Measurements from ENCODE around the gene DENND4A.

DNA sequence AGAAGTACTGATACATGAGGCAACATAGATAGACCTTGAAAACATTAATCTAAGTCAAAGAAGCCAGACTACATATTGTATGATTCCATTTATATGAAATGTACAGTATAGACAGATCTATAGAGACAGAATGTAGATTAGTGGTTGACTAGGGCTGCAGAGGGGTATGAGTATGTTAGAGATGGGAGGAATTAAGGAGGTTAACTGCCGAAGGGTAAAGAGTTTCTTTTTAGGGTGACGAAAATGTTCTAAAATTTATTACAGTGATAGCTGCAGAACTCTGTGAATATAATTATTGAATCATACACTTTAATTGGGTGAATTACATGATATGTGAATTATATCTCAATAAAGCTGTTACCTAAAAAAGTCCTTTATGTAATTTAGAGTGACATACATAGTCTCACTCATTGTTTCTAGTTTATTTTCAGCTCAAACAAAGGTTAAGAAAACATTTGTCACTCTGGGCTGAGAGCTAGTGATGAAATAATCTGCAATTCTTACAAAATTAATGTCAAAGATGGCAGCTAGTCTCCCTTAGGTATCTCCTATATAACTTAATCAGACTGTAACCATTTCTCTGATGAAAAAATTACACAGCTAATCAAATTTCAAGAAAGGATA, 61.4 kb downstream of the DENND4A start:
- TF ChIP-seq ZNF274 (IDR thresholded peaks at IDR 0.05; ENCODE audit: low read depth, low read length) (no peak), SUZ12 (IDR thresholded peaks at IDR 0.05; ENCODE audit: extremely low read depth, insufficient read depth, insufficient read length) (no peak)
